ENCODE data around the gene RIC8A. TPM values are rescaled to one million over a fixed set of nuclear protein-coding genes. Genes with fewer than 3 reads are reported as not detected.

Gene RIC8A
- total RNA-seq, 1 donor from 2014 or later: 103 TPM

DNA sequence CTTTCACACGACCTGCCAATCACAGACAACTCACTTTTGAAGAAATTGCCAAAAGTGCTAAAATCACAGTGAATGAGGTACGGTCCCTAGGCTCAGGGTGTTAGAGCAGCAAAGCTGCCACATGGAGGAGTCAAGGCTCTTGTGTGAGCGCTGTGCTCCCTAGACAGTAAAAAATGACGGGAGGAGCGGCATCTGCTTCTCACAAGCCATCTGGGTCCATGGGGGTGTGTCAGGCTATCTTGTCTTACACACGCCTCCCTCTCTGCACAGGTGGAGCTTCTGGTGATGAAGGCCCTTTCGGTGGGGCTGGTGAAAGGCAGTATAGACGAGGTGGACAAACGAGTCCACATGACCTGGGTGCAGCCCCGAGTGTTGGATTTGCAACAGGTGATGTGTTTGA lies 44.0 kb downstream of the RIC8A start:
- no peak overlapping the region for H3K4me3 ChIP-seq
- H3K27ac ChIP-seq: no peak overlapping the region
- H3K4me1 ChIP-seq: no peaks in the 10 kb centered on the region
- peaks cover 69% of the 10 kb centered on the region for H3K36me3 ChIP-seq
- TF ChIP-seq CTCF (IDR thresholded peaks at IDR 0.05): no peak
- DNase-seq (no peak), ATAC-seq (no peak)
- intact Hi-C loops (cut with DNase I): no loop called here
- H3K27me3 ChIP-seq (ENCODE audit: low read depth): no peaks in the 10 kb centered on the region
- no peaks in the 10 kb centered on the region for H3K9me3 ChIP-seq

GRCh38 chr11:252666-253065 lies 45.2 kb downstream of the RIC8A start:
- H3K9me3 ChIP-seq: no peaks in the 10 kb centered on the region
- H3K27ac ChIP-seq: no peak overlapping the region
- H3K27me3 ChIP-seq (ENCODE audit: low read depth): no peaks in the 10 kb centered on the region
- ATAC-seq (no peak), DNase-seq (no peak)
- intact Hi-C loops (cut with DNase I): no loop called here
- H3K36me3 ChIP-seq: peaks cover 58% of the 10 kb centered on the region
- no peak for TF ChIP-seq CTCF (IDR thresholded peaks at IDR 0.05)
- no peaks in the 10 kb centered on the region for H3K4me1 ChIP-seq
- H3K4me3 ChIP-seq: no peak overlapping the region

- Histone ChIP-seq H3K4me3 (no peak overlapping the region), H3K36me3 (peaks cover 52% of the 10 kb centered on the region), H3K27me3 (ENCODE audit: low read depth) (no peaks in the 10 kb centered on the region), H3K27ac (no peak overlapping the region), H3K4me1 (no peaks in the 10 kb centered on the region), H3K9me3 (no peaks in the 10 kb centered on the region)
- TF ChIP-seq CTCF (IDR thresholded peaks at IDR 0.05): no peak
- intact Hi-C loops (cut with DNase I): no loop called here
- no peak for DNase-seq
- ATAC-seq: no peak
These were observed 45.8 kb downstream of the RIC8A start for GRCh38 chr11:253160-253885.

DNA sequence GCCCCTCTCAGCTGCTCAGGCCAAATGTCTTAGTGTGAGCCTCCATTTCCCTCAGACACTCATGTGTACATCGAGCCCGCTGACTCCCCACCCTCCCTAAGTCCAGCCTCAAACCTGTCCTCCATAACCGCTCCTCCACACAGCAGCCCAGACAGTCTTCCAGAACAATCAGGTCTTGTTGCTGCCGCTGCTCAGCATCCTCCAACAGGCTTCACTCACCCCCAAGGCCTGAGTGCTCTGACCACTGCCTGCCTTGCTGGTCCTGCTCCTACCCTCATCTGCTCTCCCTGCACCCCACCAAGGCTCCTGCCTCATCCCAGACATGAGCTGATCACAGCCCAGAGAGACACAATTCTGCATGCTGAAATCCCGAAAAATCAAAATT lies 46.4 kb downstream of the RIC8A start:
- peaks cover 46% of the 10 kb centered on the region for H3K36me3 ChIP-seq
- no peaks in the 10 kb centered on the region for H3K4me1 ChIP-seq
- intact Hi-C loops (cut with DNase I): no loop called here
- TF ChIP-seq CTCF (IDR thresholded peaks at IDR 0.05): no peak
- no peak for ATAC-seq
- H3K27ac ChIP-seq: no peak overlapping the region
- H3K9me3 ChIP-seq: no peaks in the 10 kb centered on the region
- no peak overlapping the region for H3K4me3 ChIP-seq
- H3K27me3 ChIP-seq (ENCODE audit: low read depth): no peaks in the 10 kb centered on the region
- DNase-seq: no peak

- Histone ChIP-seq H3K4me1 (no peaks in the 10 kb centered on the region), H3K27ac (no peak overlapping the region), H3K36me3 (peaks cover 36% of the 10 kb centered on the region), H3K9me3 (no peaks in the 10 kb centered on the region), H3K4me3 (no peak overlapping the region), H3K27me3 (ENCODE audit: low read depth) (no peaks in the 10 kb centered on the region)
- TF ChIP-seq CTCF (IDR thresholded peaks at IDR 0.05): no peak
- intact Hi-C loops (cut with DNase I): no loop called here
- DNase-seq (no peak), ATAC-seq (no peak)
These were observed 47.7 kb downstream of the RIC8A start for GRCh38 chr11:255176-255575.
